GM18498 (cell line): ENCODE measurements around the gene MVP.

ENCODE experiments used
- ATAC-seq: cut with Tn5 transposase; IDR thresholded peaks from one replicate; pipeline ENCODE4 v1.9.1; 2021; ENCODE audit warnings: mild to moderate bottlenecking, moderate library complexity; ENCODE audit not compliant: unreplicated experiment

The MVP gene

GRCh38 chr16:29804020-29804419 lies 16.2 kb upstream of the MVP start:
- ATAC-seq, result no peak

GRCh38 chr16:29804455-29805231 lies 15.6 kb upstream of the MVP start:
- ATAC-seq, result no peak

- peak; percentile 62 for ATAC-seq
Observed at GRCh38 chr16:29805232-29806098, 14.8 kb upstream of the MVP start.

- peak; percentile 9 for ATAC-seq
Observed at GRCh38 chr16:29806099-29806579, 14.1 kb upstream of the MVP start, which contains the start of gene MAZ. Gene MAZ (plus strand): TSS chr16:29806529. CDS start chr16:29806702, 173 bp downstream.

- ATAC-seq, result peak; percentile 1
Observed at GRCh38 chr16:29806641-29807425, 13.4 kb upstream of the MVP start.

GRCh38 chr16:29807426-29808218 lies 12.6 kb upstream of the MVP start:
- peak; percentile 22 for ATAC-seq

- ATAC-seq, result no peak
Observed at GRCh38 chr16:29808219-29808900, 11.9 kb upstream of the MVP start.

GRCh38 chr16:29809031-29809747 lies 11.1 kb upstream of the MVP start:
- ATAC-seq, result no peak

- ATAC-seq, result no peak
Observed at GRCh38 chr16:29809850-29810698, 10.2 kb upstream of the MVP start.

- no peak for ATAC-seq
Observed at GRCh38 chr16:29810699-29811169, 9.5 kb upstream of the MVP start.

GRCh38 chr16:29811170-29811895 lies 8.9 kb upstream of the MVP start:
- ATAC-seq, result peak; percentile 37

- ATAC-seq, result no peak
Observed at GRCh38 chr16:29811896-29812665, 8.2 kb upstream of the MVP start, which contains the start of gene PRRT2. Gene PRRT2 (plus strand): TSS chr16:29812193. CDS start chr16:29813055, 862 bp downstream.

GRCh38 chr16:29812754-29813643 lies 7.3 kb upstream of the MVP start:
- ATAC-seq, result no peak

GRCh38 chr16:29813644-29814562 lies 6.4 kb upstream of the MVP start:
- no peak for ATAC-seq
